Endothelial cell (in vitro differentiated cells): ENCODE data around the gene OXA1L. TPM values are rescaled to one million over a fixed set of nuclear protein-coding genes. Genes with fewer than 3 reads are reported as not detected.
"Not testable (repeated sequence)": the region's sequence is repeated elsewhere in the genome, so short reads cannot be mapped to it uniquely, and the experiment has no call there.

Experiments
- DNase-seq: peaks from one replicate; pipeline ENCODE4 v3.0.0; 2021; ENCODE audit warnings: low spot score
- H3K27ac Mint-ChIP-seq: one replicate; pipeline ENCODE4 v1.8.0; 2021; ENCODE audit warnings: mixed read lengths, inconsistent platforms; ENCODE audit not compliant: unreplicated experiment
- H3K27me3 Mint-ChIP-seq: one replicate; pipeline ENCODE4 v1.8.0; 2021; ENCODE audit warnings: mild to moderate bottlenecking, moderate library complexity, mixed read lengths, inconsistent platforms; ENCODE audit not compliant: unreplicated experiment
- H3K36me3 Mint-ChIP-seq: one replicate; pipeline ENCODE4 v1.8.0; 2021; ENCODE audit warnings: mild to moderate bottlenecking, low read depth, mixed read lengths, inconsistent platforms; ENCODE audit not compliant: unreplicated experiment
- H3K4me1 Mint-ChIP-seq: one replicate; pipeline ENCODE4 v1.8.0; 2021; ENCODE audit warnings: mild to moderate bottlenecking, mixed read lengths, inconsistent platforms; ENCODE audit not compliant: unreplicated experiment
- H3K4me3 Mint-ChIP-seq: one replicate; pipeline ENCODE4 v1.8.0; 2021; ENCODE audit warnings: mild to moderate bottlenecking, mixed read lengths, inconsistent platforms; ENCODE audit not compliant: unreplicated experiment
- H3K9me3 Mint-ChIP-seq: one replicate; pipeline ENCODE4 v1.8.0; 2021; ENCODE audit warnings: mixed read lengths, inconsistent platforms; ENCODE audit not compliant: unreplicated experiment
- total RNA-seq: library from RNA; stranded (reverse); fragmentation: NEBNext Ultra II Directional; extraction: Animal tissue kit (Norgen Biotek cat#: 25700); gene quantifications from one replicate; pipeline ENCODE4 v1.2.1, GENCODE V29; 2021; ENCODE audit not compliant: unreplicated experiment
- TF ChIP-seq, protein P1 (sequence below): fragments of 200-600 bp; sonication (generic); IDR thresholded peaks from one replicate; pipeline ENCODE4 v1.5.0; 2021; ENCODE audit warnings: antibody characterized with exemption; ENCODE audit not compliant: unreplicated experiment

OXA1L gene
- total RNA-seq, 1 donor from 2014 or later: 168 TPM

DNA sequence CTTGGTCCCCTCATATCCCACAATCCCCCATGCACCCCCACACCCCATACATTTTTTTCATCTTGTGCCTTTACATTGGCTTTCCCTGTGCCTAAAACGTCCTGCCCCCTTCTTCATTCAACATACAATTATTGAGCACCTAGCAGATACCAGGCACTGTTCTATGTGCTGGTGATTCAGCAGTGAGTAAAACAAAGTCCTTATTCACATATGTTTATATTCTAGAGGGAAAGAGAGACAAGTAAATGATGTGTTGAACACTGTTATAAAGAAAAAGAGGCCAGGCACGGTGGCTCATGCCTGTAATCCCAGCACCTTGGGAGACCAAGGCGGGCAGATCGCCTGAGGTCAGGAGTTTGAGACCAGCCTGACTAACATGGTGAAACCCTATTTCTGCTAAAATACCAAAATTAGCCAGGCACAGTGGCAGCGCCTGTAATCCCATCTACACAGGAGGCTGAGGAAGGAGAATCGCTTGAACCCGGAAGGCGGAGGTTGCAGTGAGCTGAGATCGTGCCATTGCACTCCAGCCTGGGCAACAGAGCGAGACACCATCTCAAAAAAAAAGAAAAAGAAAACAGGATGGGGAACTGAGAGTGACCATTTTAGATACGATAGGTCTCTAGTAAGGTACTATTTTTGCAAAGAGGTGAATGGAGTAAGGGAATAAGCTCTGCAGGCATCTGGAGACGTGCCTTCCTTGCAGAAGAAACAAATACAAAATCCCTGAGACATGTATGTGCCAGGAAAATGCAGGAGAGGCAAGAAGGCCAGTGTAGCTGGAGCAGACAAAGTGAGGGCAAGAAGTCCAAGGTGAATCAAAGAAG is 36.6 kb downstream of the OXA1L start:
- Mint-ChIP-seq H3K4me3 (no peak overlapping the region), H3K36me3 (no peaks in the 10 kb centered on the region), H3K9me3 (no peaks in the 10 kb centered on the region), H3K27ac (no peak overlapping the region), H3K27me3 (no peaks in the 10 kb centered on the region), H3K4me1 (no peaks in the 10 kb centered on the region)
- no peak for DNase-seq
- TF ChIP-seq, protein P1, sequence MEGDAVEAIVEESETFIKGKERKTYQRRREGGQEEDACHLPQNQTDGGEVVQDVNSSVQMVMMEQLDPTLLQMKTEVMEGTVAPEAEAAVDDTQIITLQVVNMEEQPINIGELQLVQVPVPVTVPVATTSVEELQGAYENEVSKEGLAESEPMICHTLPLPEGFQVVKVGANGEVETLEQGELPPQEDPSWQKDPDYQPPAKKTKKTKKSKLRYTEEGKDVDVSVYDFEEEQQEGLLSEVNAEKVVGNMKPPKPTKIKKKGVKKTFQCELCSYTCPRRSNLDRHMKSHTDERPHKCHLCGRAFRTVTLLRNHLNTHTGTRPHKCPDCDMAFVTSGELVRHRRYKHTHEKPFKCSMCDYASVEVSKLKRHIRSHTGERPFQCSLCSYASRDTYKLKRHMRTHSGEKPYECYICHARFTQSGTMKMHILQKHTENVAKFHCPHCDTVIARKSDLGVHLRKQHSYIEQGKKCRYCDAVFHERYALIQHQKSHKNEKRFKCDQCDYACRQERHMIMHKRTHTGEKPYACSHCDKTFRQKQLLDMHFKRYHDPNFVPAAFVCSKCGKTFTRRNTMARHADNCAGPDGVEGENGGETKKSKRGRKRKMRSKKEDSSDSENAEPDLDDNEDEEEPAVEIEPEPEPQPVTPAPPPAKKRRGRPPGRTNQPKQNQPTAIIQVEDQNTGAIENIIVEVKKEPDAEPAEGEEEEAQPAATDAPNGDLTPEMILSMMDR: no peak

DNA sequence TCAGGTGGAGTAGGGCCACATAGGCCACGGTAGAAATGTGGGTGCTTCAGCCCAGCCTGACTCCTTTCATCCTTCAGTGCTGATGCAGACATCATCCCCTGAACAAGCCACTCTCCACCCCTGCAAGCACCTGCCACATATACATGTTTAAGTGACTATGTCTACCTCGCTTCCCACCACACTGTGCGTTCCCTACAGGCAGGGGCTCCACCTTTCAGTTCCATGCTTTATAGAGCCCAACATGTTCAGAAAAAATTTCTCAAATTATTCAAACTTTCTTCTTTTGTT is 37.1 kb downstream of the OXA1L start:
- H3K36me3 Mint-ChIP-seq: no peaks in the 10 kb centered on the region
- no peak for DNase-seq
- TF ChIP-seq, protein P1: no peak
- no peaks in the 10 kb centered on the region for H3K4me1 Mint-ChIP-seq
- no peaks in the 10 kb centered on the region for H3K27me3 Mint-ChIP-seq
- H3K4me3 Mint-ChIP-seq: no peak overlapping the region
- H3K27ac Mint-ChIP-seq: no peak overlapping the region
- no peaks in the 10 kb centered on the region for H3K9me3 Mint-ChIP-seq

DNA sequence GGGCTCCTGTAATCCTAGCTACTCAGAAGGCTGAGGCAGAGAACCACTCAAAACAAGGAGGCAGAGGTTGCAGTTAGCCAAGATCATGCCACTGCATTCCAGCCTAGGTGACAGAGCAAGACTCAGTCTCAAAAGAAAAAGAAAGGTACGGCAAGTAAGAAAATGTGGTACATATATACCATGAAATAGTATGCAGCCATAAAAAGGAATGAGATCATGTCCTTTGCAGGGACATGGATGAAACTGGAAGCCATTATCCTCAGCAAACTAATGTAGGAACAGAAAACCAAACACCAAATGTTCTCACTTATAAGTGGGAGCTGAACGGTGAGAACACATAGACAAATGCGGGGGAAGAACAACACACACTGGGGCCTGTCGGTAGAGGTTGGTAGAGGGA is 38.7 kb downstream of the OXA1L start:
- not testable (repeated sequence) for H3K4me3 Mint-ChIP-seq, H3K27me3 Mint-ChIP-seq, H3K4me1 Mint-ChIP-seq, H3K36me3 Mint-ChIP-seq, H3K27ac Mint-ChIP-seq, H3K9me3 Mint-ChIP-seq, DNase-seq

DNA sequence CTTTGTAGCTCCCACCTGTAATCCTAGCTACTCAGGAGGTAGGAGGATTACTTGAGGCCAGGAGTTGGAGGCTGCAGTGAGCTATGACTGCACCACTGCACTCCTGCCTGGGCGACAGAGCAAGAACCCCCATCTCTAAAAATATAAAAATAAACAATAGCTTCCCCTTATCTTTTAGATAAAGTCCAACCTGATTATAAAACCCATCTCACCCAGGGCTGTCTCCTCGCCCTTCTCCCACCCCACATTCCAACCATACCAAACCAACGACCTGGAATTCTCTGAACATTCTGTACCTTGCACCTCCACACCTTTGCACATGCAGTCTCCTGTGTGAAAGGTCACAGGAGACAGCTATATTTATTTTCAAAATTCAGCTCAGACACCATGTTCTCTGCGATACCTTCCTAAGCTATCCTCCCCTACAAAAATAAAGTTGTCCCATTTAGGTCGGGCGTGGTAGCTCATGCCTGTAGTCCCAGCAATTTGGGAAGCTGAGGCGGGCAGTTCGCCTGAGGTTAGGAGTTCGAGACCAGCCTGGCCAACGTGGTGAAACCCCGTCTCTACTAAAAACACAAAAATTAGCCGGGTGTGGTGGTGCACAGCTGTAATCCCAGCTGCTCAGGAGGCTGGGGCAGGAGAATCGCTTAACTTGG is 41.1 kb downstream of the OXA1L start:
- DNase-seq: no peak
- TF ChIP-seq, protein P1: no peak
- Mint-ChIP-seq H3K36me3 (no peaks in the 10 kb centered on the region), H3K4me3 (no peak overlapping the region), H3K9me3 (no peaks in the 10 kb centered on the region), H3K27ac (no peak overlapping the region), H3K27me3 (no peaks in the 10 kb centered on the region), H3K4me1 (no peaks in the 10 kb centered on the region)

DNA sequence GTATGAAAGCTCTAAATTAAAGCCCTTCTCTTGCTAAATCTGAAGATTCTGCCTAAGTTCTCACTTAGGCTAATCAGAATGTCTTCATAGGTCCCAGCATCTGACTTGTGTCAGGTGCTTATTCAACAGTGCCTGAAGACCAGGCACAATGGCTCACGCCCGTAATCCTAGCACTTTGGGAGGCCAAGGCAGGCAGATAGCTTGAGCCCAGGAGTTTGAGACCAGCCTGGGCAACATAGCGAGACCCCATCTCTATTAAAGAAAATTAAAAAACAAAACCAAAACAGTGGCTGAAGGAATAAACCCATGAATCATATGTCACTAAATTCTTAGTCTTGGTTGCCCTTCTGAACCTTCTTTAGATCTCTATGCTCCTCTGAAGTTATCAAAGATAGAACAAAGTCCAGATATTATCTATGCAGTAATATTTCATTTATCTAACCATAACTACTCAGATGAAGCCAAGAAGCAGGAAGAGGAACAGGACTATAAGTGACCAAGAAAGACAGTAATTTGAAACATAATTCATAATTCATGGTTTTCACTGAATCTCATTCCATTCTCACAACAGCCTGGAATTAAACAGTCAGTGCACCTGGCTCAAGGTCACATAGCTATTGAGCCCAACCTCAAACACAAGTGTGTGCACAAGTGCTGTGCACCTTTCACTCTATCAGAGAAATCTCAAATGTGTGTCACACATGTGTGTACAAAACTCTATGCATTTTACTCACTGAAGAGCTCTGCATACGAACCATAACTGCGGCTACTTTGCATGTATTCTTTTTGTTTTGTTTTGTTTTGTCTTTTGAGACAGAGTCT is 42.1 kb downstream of the OXA1L start:
- H3K36me3 Mint-ChIP-seq: no peaks in the 10 kb centered on the region
- H3K27ac Mint-ChIP-seq: no peak overlapping the region
- no peak for DNase-seq
- H3K27me3 Mint-ChIP-seq: no peaks in the 10 kb centered on the region
- no peaks in the 10 kb centered on the region for H3K4me1 Mint-ChIP-seq
- no peaks in the 10 kb centered on the region for H3K9me3 Mint-ChIP-seq
- no peak overlapping the region for H3K4me3 Mint-ChIP-seq
- TF ChIP-seq, protein P1: no peak
